Measurements from ENCODE around the gene ITGAL.
"Not testable (repeated sequence)": the region's sequence is repeated elsewhere in the genome, so short reads cannot be mapped to it uniquely, and the experiment has no call there.

Gene ITGAL

GRCh38 chr16:30457743-30458560, 14.6 kb upstream of the ITGAL start:
- DNase-seq, result no peak
- no peak overlapping the region for H3K27ac ChIP-seq (ENCODE audit: low read length)
- H3K9me2 ChIP-seq (replicated peaks; ENCODE audit: insufficient read depth, low read length), result no peaks in the 10 kb centered on the region
- H3K4me2 ChIP-seq (ENCODE audit: low read depth, low read length), result no peak overlapping the region
- H3K9me3 ChIP-seq (replicated peaks; ENCODE audit: insufficient read depth, low read length), result no peaks in the 10 kb centered on the region
- H3K4me3 ChIP-seq (ENCODE audit: low read length), result no peak overlapping the region
- no peaks in the 10 kb centered on the region for H3F3A ChIP-seq (ENCODE audit: insufficient read depth, low read length)
- no peaks in the 10 kb centered on the region for H3K27me3 ChIP-seq (replicated peaks; ENCODE audit: insufficient read depth, low read length)
- H3K36me3 ChIP-seq (replicated peaks; ENCODE audit: insufficient read depth, low read length), result no peaks in the 10 kb centered on the region
- no peak overlapping the region for H3K9ac ChIP-seq (ENCODE audit: low read length)
- TF ChIP-seq EZH2 (optimal IDR thresholded peaks at IDR 0.05; ENCODE audit: low read depth, low read length), result no peak
- TF ChIP-seq CTCF (IDR thresholded peaks at IDR 0.05; ENCODE audit: low read length), result no peak
- TF ChIP-seq EZH2phosphoT487 (IDR thresholded peaks at IDR 0.05; ENCODE audit: low read length), result no peak
- H4K20me1 ChIP-seq (ENCODE audit: insufficient read depth, low read length), result no peaks in the 10 kb centered on the region
- H3K79me2 ChIP-seq (ENCODE audit: low read length), result no peaks in the 10 kb centered on the region
- no peaks in the 10 kb centered on the region for H3K4me1 ChIP-seq (ENCODE audit: low read length)
- no peak overlapping the region for H2AFZ ChIP-seq (ENCODE audit: low read length)

GRCh38 chr16:30458561-30459394, 13.8 kb upstream of the ITGAL start:
- Histone ChIP-seq H3F3A (ENCODE audit: insufficient read depth, low read length) (no peaks in the 10 kb centered on the region), H3K9me2 (replicated peaks; ENCODE audit: insufficient read depth, low read length) (no peaks in the 10 kb centered on the region), H3K4me1 (ENCODE audit: low read length) (no peaks in the 10 kb centered on the region), H4K20me1 (ENCODE audit: insufficient read depth, low read length) (no peaks in the 10 kb centered on the region), H3K36me3 (replicated peaks; ENCODE audit: insufficient read depth, low read length) (no peaks in the 10 kb centered on the region), H3K79me2 (ENCODE audit: low read length) (no peaks in the 10 kb centered on the region), H3K9ac (ENCODE audit: low read length) (no peak overlapping the region), H3K27me3 (replicated peaks; ENCODE audit: insufficient read depth, low read length) (no peaks in the 10 kb centered on the region), H3K9me3 (replicated peaks; ENCODE audit: insufficient read depth, low read length) (no peaks in the 10 kb centered on the region), H3K4me3 (ENCODE audit: low read length) (no peak overlapping the region), H2AFZ (ENCODE audit: low read length) (no peak overlapping the region), H3K27ac (ENCODE audit: low read length) (no peak overlapping the region), H3K4me2 (ENCODE audit: low read depth, low read length) (no peak overlapping the region)
- TF ChIP-seq CTCF (IDR thresholded peaks at IDR 0.05; ENCODE audit: low read length) (no peak), EZH2phosphoT487 (IDR thresholded peaks at IDR 0.05; ENCODE audit: low read length) (no peak), EZH2 (optimal IDR thresholded peaks at IDR 0.05; ENCODE audit: low read depth, low read length) (no peak)
- no peak for DNase-seq

GRCh38 chr16:30459456-30459855, 13.1 kb upstream of the ITGAL start:
- no peaks in the 10 kb centered on the region for H3K27me3 ChIP-seq (replicated peaks; ENCODE audit: insufficient read depth, low read length)
- TF ChIP-seq EZH2phosphoT487 (IDR thresholded peaks at IDR 0.05; ENCODE audit: low read length) (no peak), EZH2 (optimal IDR thresholded peaks at IDR 0.05; ENCODE audit: low read depth, low read length) (no peak), CTCF (IDR thresholded peaks at IDR 0.05; ENCODE audit: low read length) (no peak)
- H3K4me2 ChIP-seq (ENCODE audit: low read depth, low read length), result no peak overlapping the region
- no peaks in the 10 kb centered on the region for H4K20me1 ChIP-seq (ENCODE audit: insufficient read depth, low read length)
- H3F3A ChIP-seq (ENCODE audit: insufficient read depth, low read length), result no peaks in the 10 kb centered on the region
- no peaks in the 10 kb centered on the region for H3K4me1 ChIP-seq (ENCODE audit: low read length)
- no peaks in the 10 kb centered on the region for H3K79me2 ChIP-seq (ENCODE audit: low read length)
- H3K4me3 ChIP-seq (ENCODE audit: low read length), result no peak overlapping the region
- H3K9me3 ChIP-seq (replicated peaks; ENCODE audit: insufficient read depth, low read length), result no peaks in the 10 kb centered on the region
- no peaks in the 10 kb centered on the region for H3K36me3 ChIP-seq (replicated peaks; ENCODE audit: insufficient read depth, low read length)
- H3K27ac ChIP-seq (ENCODE audit: low read length), result no peak overlapping the region
- H3K9me2 ChIP-seq (replicated peaks; ENCODE audit: insufficient read depth, low read length), result no peaks in the 10 kb centered on the region
- H2AFZ ChIP-seq (ENCODE audit: low read length), result no peak overlapping the region
- DNase-seq, result no peak
- no peak overlapping the region for H3K9ac ChIP-seq (ENCODE audit: low read length)

- not testable (repeated sequence) for H3K9me2 ChIP-seq (replicated peaks; ENCODE audit: insufficient read depth, low read length); H3K9me3 ChIP-seq (replicated peaks; ENCODE audit: insufficient read depth, low read length); H4K20me1 ChIP-seq (ENCODE audit: insufficient read depth, low read length); H3K27me3 ChIP-seq (replicated peaks; ENCODE audit: insufficient read depth, low read length); H3K36me3 ChIP-seq (replicated peaks; ENCODE audit: insufficient read depth, low read length); H3K4me2 ChIP-seq (ENCODE audit: low read depth, low read length); H3K27ac ChIP-seq (ENCODE audit: low read length); H3K4me3 ChIP-seq (ENCODE audit: low read length); H3K79me2 ChIP-seq (ENCODE audit: low read length); DNase-seq; H3K4me1 ChIP-seq (ENCODE audit: low read length); H3F3A ChIP-seq (ENCODE audit: insufficient read depth, low read length); H2AFZ ChIP-seq (ENCODE audit: low read length); H3K9ac ChIP-seq (ENCODE audit: low read length)
Measured at GRCh38 chr16:30461426-30461825, 11.1 kb upstream of the ITGAL start.

All from MM.1S (cell line).